HG02678 (cell line): ENCODE measurements around the gene AKAP3.

Experiments
- ATAC-seq: cut with Tn5 transposase; IDR thresholded peaks from one replicate; pipeline ENCODE4 v1.9.1; 2021; ENCODE audit warnings: mild to moderate bottlenecking, moderate library complexity; ENCODE audit not compliant: unreplicated experiment

AKAP3 gene

GRCh38 chr12:4603946-4604345, 44.9 kb downstream of the AKAP3 start:
- ATAC-seq: no peak

DNA sequence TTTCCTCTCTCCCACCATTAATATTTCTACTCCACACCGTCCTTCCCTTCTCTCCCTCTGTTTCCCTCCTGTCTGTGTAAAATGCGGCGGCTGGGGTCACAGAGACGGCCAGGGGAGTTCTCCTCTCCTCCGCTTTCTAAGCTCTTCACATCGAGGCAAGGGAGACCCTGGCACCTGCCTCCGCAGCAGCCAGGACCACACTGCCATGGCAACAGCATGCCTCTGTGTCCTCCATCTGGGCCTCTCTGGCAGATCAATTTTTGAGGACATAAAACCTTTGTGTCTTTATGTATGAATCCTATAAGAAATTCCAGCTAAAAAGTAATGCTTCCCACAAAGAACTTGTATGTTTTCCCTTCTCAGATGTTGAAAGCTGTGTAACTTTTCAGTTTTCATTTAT, 45.4 kb downstream of the AKAP3 start:
- ATAC-seq: no peak

DNA sequence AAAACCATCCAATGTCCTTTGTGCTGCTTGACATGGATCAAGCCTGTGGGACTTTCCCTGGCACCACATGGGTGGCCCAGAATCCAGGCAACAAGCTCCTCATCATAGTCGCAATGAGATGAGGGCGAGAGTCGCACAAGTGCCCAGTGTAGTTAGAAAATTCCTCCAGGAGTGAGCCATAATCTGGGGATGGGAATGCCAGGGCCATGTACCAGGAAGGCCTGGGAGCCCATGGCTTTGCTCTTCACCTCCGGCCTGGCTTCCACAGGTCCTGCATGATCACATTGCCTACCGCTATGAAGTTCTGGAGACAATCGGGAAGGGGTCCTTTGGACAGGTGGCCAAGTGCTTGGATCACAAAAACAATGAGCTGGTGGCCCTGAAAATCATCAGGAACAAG, 53.0 kb downstream of the AKAP3 start:
- no peak for ATAC-seq

DNA sequence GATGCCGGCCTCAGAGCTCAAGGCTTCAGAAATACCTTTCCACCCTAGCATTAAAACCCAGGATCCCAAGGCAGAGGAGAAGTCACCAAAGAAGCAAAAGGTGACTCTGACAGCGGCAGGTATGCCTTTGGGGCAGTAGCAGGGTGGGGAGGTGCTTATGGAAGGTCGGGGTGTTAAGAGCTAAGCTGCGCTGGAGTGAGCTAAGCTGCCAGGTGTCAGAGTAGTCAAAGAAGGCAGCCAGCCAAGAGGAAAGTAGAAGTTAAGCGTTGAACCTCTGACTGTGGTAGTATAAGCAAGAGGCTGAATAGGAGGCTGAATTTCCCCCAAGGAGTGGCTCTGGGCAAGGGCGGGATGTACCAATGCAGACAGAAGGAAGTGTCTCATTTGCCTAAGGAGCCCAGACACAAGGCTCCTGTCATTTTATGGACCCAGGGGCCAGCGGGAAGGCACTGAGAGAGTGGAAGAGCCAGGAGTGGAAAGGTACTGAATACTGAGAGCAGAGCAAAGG, 57.6 kb downstream of the AKAP3 start:
- ATAC-seq: no peak

DNA sequence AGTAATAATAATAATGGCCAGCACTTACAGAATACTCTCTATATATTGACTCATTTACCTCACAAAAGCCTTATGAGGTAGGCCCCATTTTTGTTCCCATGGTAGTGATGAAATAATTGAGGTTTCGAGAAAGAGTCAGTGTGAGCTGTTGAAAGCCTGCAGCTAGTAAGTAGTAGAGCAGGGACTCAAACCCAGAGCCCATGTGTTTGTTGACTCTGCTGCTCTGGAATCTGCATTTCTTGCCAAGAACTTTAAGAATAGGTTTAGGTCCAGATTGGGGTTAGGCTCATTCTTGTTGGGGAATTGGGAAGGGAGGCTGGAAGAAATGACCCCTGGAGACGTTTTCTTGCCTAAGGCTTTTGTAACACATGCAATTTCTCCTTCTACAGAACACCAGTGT, 58.9 kb downstream of the AKAP3 start:
- ATAC-seq: no peak

- no peak for ATAC-seq
Observed at GRCh38 chr12:4588916-4589315, 59.9 kb downstream of the AKAP3 start.

- no peak for ATAC-seq
Observed at GRCh38 chr12:4587108-4587507, 61.7 kb downstream of the AKAP3 start.

GRCh38 chr12:4586500-4586899, 62.4 kb downstream of the AKAP3 start:
- no peak for ATAC-seq

DNA sequence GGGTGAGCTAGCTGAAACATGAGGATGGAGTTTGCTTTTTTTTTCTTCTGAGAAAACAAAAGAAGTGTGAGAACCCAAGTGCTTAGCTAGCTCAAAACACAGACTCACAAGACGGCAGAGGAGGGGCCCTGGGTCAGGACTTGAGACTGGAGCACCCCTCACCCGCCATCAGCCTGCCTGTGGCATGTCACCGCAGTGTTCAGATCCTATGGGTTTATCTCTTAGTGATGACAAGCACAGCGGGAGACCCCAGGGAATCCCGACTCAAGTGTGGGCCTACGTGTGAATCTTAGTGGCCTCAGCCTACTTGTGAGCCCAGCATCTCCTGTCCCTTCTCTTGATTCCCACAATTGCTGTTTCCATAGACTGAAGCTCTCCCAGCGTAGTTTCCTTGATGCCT, 64.0 kb downstream of the AKAP3 start:
- no peak for ATAC-seq

DNA sequence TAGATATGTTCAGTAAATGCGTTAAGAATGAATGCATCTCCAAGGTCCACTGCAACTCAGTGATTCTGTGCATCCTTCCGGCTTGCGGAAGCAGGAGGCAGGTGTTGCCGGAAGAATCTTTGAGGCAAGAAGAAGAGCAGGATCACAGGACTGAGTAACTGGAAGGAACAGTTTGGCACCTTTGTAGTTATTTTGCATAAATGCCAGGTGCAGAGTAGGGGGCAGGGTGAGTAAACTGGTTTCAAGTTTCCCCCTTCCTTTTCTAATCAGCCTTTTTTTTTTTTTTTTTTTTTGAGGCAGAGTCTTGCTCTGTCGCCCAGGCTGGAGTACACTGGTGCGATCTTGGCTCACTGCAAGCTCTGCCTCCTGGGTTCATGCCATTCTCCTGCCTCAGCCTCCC, 64.6 kb downstream of the AKAP3 start:
- no peak for ATAC-seq

DNA sequence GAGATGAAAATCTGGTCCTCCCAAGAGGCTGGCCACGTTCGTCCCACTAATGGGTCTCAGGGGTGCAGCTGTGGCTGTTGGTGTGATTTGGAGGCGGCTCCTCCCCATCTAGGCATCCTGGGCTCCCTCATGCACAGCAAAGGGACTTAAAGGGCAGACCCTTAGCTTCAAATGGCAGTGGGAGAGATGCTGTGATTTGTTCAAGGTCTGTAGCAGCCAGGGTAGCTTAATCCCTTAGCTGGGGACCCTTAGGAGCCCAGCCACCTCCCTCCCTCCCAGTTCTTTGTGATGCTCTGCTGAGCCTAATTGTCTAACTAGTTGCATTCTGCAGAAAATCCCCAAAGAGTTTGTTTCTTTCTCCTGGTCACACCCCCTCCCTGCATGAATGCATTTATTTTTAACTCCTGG, 68.6 kb downstream of the AKAP3 start:
- no peak for ATAC-seq

DNA sequence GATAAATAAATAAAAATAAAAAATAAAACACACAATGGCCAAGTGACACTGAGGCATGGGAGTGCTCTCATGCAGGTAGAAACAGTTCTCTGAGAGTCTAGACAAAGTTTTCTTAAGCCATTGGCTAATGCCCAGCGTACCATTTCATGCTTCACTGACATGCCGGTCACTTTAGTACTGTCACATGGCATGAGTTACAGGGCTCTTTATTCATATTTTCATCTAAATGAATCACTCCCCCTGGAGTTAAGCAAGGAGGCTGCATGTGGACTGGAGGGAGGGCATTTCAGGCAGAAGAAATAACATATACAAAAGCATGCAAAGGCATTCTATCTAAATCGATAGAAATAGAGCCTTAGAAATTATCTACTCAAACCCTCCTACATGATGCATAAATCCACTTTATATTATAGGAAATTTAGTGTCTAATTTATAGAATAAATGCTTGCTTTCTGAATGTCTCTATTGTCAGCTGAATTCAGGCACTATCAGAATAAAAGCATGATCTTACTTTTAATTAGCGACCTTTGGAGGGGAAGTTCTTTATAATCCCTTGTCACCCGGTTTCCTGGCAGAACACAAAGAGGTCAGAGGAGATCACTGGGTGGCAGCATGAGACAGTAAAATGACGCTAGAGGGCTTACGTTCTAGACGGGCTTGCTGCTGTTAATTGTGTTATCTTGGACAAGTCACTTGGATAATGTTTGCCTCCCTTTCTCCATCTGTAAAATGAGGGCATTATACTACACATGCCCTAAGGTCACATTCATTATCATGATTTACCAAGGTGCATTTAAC, 69.3 kb downstream of the AKAP3 start:
- ATAC-seq: no peak

- ATAC-seq: no peak
Observed at GRCh38 chr12:4572680-4573079, 76.2 kb downstream of the AKAP3 start.

- no peak for ATAC-seq
Observed at GRCh38 chr12:4569261-4569660, 79.6 kb downstream of the AKAP3 start.

GRCh38 chr12:4567073-4567881, 81.6 kb downstream of the AKAP3 start:
- ATAC-seq: peak; percentile 63

DNA sequence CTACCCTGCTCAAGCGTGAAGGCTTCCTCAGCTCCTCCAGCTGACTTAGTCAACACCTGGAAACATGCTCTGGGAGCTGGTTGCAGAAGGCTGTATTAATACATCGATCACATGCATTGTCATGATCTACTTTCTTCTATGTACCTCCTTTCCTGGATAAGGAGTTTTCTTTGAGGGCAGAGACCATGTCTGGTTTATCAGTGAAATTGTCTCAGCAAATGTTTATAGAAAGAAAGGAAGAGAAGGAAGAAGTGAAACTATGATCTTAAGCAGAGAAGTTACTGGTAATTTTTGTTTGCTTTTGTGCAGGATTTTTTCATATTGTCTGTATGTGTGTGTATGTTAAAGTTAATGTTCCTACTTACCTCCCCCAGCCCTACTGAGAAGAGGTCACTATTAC, 82.4 kb downstream of the AKAP3 start:
- no peak for ATAC-seq
